GM23338 (cell line): Measurements from ENCODE around the gene INPP4A. TPM values are rescaled to one million over a fixed set of nuclear protein-coding genes. Genes with fewer than 3 reads are reported as not detected.

Experiments
- ATAC-seq: fragments of 200-7000 bp; cut with Tn5 transposase; 3 replicates; pipeline ENCODE4 v1.9.1; 2020
- DNase-seq: peaks from one replicate; pipeline ENCODE4 v3.0.0-alpha.2; 2015; ENCODE audit warnings: low spot score
- H2AFZ ChIP-seq: fragments of 200-600 bp; sonication (generic); 2 replicates; pipeline ENCODE4 v1.8.0; 2016; ENCODE audit warnings: antibody characterized with exemption, mild to moderate bottlenecking, moderate library complexity
- H3F3A ChIP-seq: fragments of 200-600 bp; sonication (generic); replicated peaks from 2 replicates; pipeline ENCODE4 v1.8.0; 2017; ENCODE audit warnings: antibody characterized with exemption, mixed run types, low read depth
- H3K27ac ChIP-seq: fragments of 200-600 bp; sonication (generic); 2 replicates; pipeline ENCODE4 v1.6.1; 2016; ENCODE audit warnings: low read depth
- H3K27me3 ChIP-seq: fragments of 200-600 bp; sonication (generic); 2 replicates; pipeline ENCODE4 v1.8.0; 2016; ENCODE audit warnings: mild to moderate bottlenecking, mixed run types, moderate library complexity; ENCODE audit not compliant: insufficient read depth
- H3K36me3 ChIP-seq: fragments of 200-600 bp; sonication (generic); 2 replicates; pipeline ENCODE4 v1.8.0; 2016; ENCODE audit warnings: mild to moderate bottlenecking; ENCODE audit not compliant: insufficient read depth
- H3K4me1 ChIP-seq: fragments of 200-600 bp; sonication (generic); 2 replicates; pipeline ENCODE4 v1.8.0; 2016; ENCODE audit warnings: mild to moderate bottlenecking, moderate library complexity; ENCODE audit not compliant: insufficient read depth
- H3K4me2 ChIP-seq: fragments of 200-600 bp; sonication (generic); 2 replicates; pipeline ENCODE4 v1.7.1; 2017; ENCODE audit warnings: mixed run types
- H3K4me3 ChIP-seq: fragments of 200-600 bp; sonication (generic); 2 replicates; pipeline ENCODE4 v1.6.1; 2016; ENCODE audit warnings: mixed run types
- H3K79me2 ChIP-seq: fragments of 200-600 bp; sonication (generic); replicated peaks from 2 replicates; pipeline ENCODE4 v1.8.0; 2017; ENCODE audit warnings: mild to moderate bottlenecking; ENCODE audit not compliant: insufficient read depth
- H3K9me2 ChIP-seq: fragments of 200-600 bp; sonication (generic); 2 replicates; pipeline ENCODE4 v1.8.0; 2017; ENCODE audit not compliant: insufficient read depth
- H4K20me1 ChIP-seq: fragments of 200-600 bp; sonication (generic); replicated peaks from 2 replicates; pipeline ENCODE4 v1.8.0; 2017; ENCODE audit warnings: mild to moderate bottlenecking; ENCODE audit not compliant: insufficient read depth
- H3K27ac Mint-ChIP-seq: 2 replicates; pipeline ENCODE4 v1.8.0; 2020; ENCODE audit warnings: inconsistent platforms, mild to moderate bottlenecking, moderate library complexity, mixed read lengths
- H3K27me3 Mint-ChIP-seq: 3 replicates; pipeline ENCODE4 v1.8.0; 2022; ENCODE audit warnings: low read depth, mild to moderate bottlenecking, moderate library complexity, mixed read lengths, inconsistent platforms; ENCODE audit not compliant: insufficient read depth, poor library complexity
- H3K36me3 Mint-ChIP-seq: 3 replicates; pipeline ENCODE4 v1.8.0; 2021; ENCODE audit warnings: low read depth, mild to moderate bottlenecking, inconsistent platforms, moderate library complexity, mixed read lengths
- H3K4me1 Mint-ChIP-seq: 3 replicates; pipeline ENCODE4 v1.8.0; 2020; ENCODE audit warnings: mild to moderate bottlenecking, inconsistent platforms, mixed read lengths
- H3K4me3 Mint-ChIP-seq: 3 replicates; pipeline ENCODE4 v1.8.0; 2021; ENCODE audit warnings: moderate library complexity, mild to moderate bottlenecking, inconsistent platforms, mixed read lengths
- H3K9me3 Mint-ChIP-seq: 3 replicates; pipeline ENCODE4 v1.8.0; 2020; ENCODE audit warnings: moderate library complexity, mild to moderate bottlenecking, inconsistent platforms, mixed read lengths
- CREB1 ChIP-seq: fragments of 250-450 bp; sonication (Bioruptor Pico); IDR thresholded peaks from 2 replicates; pipeline ENCODE4 v1.5.0; 2020; ENCODE audit warnings: low read depth, mild to moderate bottlenecking, moderate library complexity
- ETS1 ChIP-seq: IDR thresholded peaks from 2 replicates; pipeline ENCODE4 v1.6.1; 2016; ENCODE audit warnings: antibody characterized with exemption
- EZH2 ChIP-seq: fragments of 200-600 bp; sonication (generic); IDR thresholded peaks from one replicate; pipeline ENCODE4 v1.8.0; 2017; ENCODE audit warnings: antibody characterized with exemption, mild to moderate bottlenecking, low read depth; ENCODE audit not compliant: unreplicated experiment
- JUNB ChIP-seq: IDR thresholded peaks from one replicate; pipeline ENCODE4 v1.6.1; 2016; ENCODE audit warnings: antibody characterized with exemption; ENCODE audit not compliant: unreplicated experiment
- NANOG ChIP-seq: IDR thresholded peaks from 2 replicates; pipeline ENCODE4 v1.6.1; 2016; ENCODE audit warnings: antibody characterized with exemption, borderline replicate concordance
- POLR2AphosphoS5 ChIP-seq: IDR thresholded peaks from 2 replicates; pipeline ENCODE4 v1.6.1; 2016; ENCODE audit warnings: antibody characterized with exemption, low read depth
- REST ChIP-seq: IDR thresholded peaks from one replicate; pipeline ENCODE4 v1.6.1; 2018; ENCODE audit warnings: antibody characterized with exemption; ENCODE audit not compliant: unreplicated experiment
- STAT1 ChIP-seq: IDR thresholded peaks from one replicate; pipeline ENCODE4 v1.6.1; 2016; ENCODE audit warnings: antibody characterized with exemption; ENCODE audit not compliant: unreplicated experiment
- ZNF114 ChIP-seq: fragments of 250-450 bp; sonication (Bioruptor Pico); IDR thresholded peaks from 2 replicates; pipeline ENCODE4 v1.5.0; 2020; ENCODE audit warnings: mild to moderate bottlenecking, moderate library complexity
- ZNF331 ChIP-seq: fragments of 250-450 bp; sonication (Bioruptor Pico); IDR thresholded peaks from 2 replicates; pipeline ENCODE4 v1.5.0; 2020; ENCODE audit warnings: low read depth, mild to moderate bottlenecking, moderate library complexity
- ZNF462 ChIP-seq: fragments of 250-450 bp; sonication (Bioruptor Pico); IDR thresholded peaks from 2 replicates; pipeline ENCODE4 v1.5.0; 2020; ENCODE audit warnings: mild to moderate bottlenecking, moderate library complexity
- polyA plus RNA-seq: library from polyadenylated mRNA; unstranded; fragments of >200 nt; fragmentation: Nextera tagmentation; extraction: Ambion mirVana; gene quantifications from 2 replicates; pipeline ENCODE4 v1.2.1, GENCODE V29; 2016
- total RNA-seq: library from RNA; depleted of rRNA; stranded (reverse); fragments of >200 nt; shearing (Covaris generic); gene quantifications from 2 replicates; pipeline ENCODE4 v1.2.3, GENCODE V29; 2014

Gene INPP4A
- total and polyA plus RNA-seq, 2 experiments from 2014 or later: 8.5 to 36.9 TPM

GRCh38 chr2:98519156-98519555, 74.5 kb downstream of the INPP4A start (continued):
- TF ChIP-seq ZNF462 (CRISPR knock-in tag) (no peak), POLR2AphosphoS5 (no peak), CREB1 (CRISPR knock-in tag) (no peak), EZH2 (no peak), ETS1 (no peak), ZNF331 (CRISPR knock-in tag) (no peak), STAT1 (no peak), ZNF114 (no peak), JUNB (no peak), NANOG (no peak)

GRCh38 chr2:98519851-98520250, 75.2 kb downstream of the INPP4A start:
- no peaks in the 10 kb centered on the region for H3K36me3 ChIP-seq

More at GRCh38 chr2:98519851-98520250, 75.2 kb downstream of the INPP4A start:
- no peaks in the 10 kb centered on the region; the same call in 1 of the 2 replicates for H3K9me2 ChIP-seq
- no peaks in the 10 kb centered on the region for H3K4me1 ChIP-seq
- Mint-ChIP-seq H3K36me3 (peaks cover 21% of the 10 kb centered on the region), H3K9me3 (no peaks in the 10 kb centered on the region), H3K27ac (peak overlapping the region; percentile 18; the same call in 1 of the 2 replicates), H3K27me3 (peaks cover 2% of the 10 kb centered on the region), H3K4me3 (no peak overlapping the region), H3K4me1 (peaks cover 23% of the 10 kb centered on the region)
- peaks cover 4% of the 10 kb centered on the region; the same call in 1 of the 2 replicates for H3K79me2 ChIP-seq
- H3K4me2 ChIP-seq: no peak overlapping the region
- TF ChIP-seq REST: no peak
- H3K4me3 ChIP-seq: no peak overlapping the region
- no peak overlapping the region for H3K27ac ChIP-seq
- ATAC-seq (no peak), DNase-seq (no peak)
- no peaks in the 10 kb centered on the region for H3F3A ChIP-seq
- H4K20me1 ChIP-seq: 0 out of 2 replicates have a peak, but pooled peaks cover 8% of the 10 kb centered on the region
- no peak overlapping the region for H2AFZ ChIP-seq
- H3K27me3 ChIP-seq: no peaks in the 10 kb centered on the region
